ENCODE measurements around the gene ACVR1.

DNA sequence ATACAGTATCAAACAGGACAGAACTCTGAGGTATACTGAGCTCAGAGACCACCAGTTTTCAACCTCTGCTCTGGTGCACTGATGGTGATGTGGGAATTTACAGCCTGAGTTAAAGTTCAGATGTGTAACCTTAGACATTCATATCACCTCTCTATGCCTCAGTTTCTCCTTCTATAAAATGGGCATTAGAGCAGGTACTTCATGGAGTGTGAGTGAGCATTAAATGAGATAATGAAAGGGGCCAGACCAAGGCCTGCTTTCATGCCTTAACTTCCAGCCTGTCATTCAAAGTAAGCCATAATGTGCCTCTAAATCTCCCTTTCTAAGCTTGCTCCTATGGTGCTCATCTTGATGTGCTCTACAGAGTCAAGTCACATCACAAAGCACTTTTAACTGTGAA, 8.4 kb downstream of the ACVR1 start:
- TF ChIP-seq, protein P1, sequence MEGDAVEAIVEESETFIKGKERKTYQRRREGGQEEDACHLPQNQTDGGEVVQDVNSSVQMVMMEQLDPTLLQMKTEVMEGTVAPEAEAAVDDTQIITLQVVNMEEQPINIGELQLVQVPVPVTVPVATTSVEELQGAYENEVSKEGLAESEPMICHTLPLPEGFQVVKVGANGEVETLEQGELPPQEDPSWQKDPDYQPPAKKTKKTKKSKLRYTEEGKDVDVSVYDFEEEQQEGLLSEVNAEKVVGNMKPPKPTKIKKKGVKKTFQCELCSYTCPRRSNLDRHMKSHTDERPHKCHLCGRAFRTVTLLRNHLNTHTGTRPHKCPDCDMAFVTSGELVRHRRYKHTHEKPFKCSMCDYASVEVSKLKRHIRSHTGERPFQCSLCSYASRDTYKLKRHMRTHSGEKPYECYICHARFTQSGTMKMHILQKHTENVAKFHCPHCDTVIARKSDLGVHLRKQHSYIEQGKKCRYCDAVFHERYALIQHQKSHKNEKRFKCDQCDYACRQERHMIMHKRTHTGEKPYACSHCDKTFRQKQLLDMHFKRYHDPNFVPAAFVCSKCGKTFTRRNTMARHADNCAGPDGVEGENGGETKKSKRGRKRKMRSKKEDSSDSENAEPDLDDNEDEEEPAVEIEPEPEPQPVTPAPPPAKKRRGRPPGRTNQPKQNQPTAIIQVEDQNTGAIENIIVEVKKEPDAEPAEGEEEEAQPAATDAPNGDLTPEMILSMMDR (conservative IDR thresholded peaks at IDR 0.05 in 1 of 2, IDR thresholded peaks at IDR 0.05 in 1 of 2; ENCODE audit: low read depth in 1 of 2, low read length in 2 of 2) = no peak
- TF ChIP-seq EZH2 (IDR thresholded peaks at IDR 0.05; ENCODE audit: low read length, missing control alignments) = no peak
